ENCODE data around the gene C8G. TPM values are rescaled to one million over a fixed set of nuclear protein-coding genes. Genes with fewer than 3 reads are reported as not detected.

Gene C8G
- total RNA-seq, 2 experiments from 2014 or later = 0.90 TPM; not detected in 1

- no peaks in the 10 kb centered on the region for H3K9me3 Mint-ChIP-seq
Measured at GRCh38 chr9:136962163-136962562, 17.1 kb downstream of the C8G start.

GRCh38 chr9:136962701-136963248 lies 17.7 kb downstream of the C8G start:
- DNase-seq = no peak
- Mint-ChIP-seq H3K4me1 (peaks cover 15% of the 10 kb centered on the region), H3K27ac (no peak overlapping the region), H3K36me3 (no peaks in the 10 kb centered on the region), H3K9me3 (no peaks in the 10 kb centered on the region), H3K27me3 (no peaks in the 10 kb centered on the region), H3K4me3 (no peak overlapping the region)

More at GRCh38 chr9:136962163-136962562, 17.1 kb downstream of the C8G start:
- no peak overlapping the region for H3K27ac Mint-ChIP-seq
- H3K4me1 Mint-ChIP-seq = peaks cover 15% of the 10 kb centered on the region
- no peaks in the 10 kb centered on the region for H3K36me3 Mint-ChIP-seq
- H3K4me3 Mint-ChIP-seq = no peak overlapping the region
- no peak for DNase-seq
- H3K27me3 Mint-ChIP-seq = no peaks in the 10 kb centered on the region

- no peak overlapping the region for H3K27ac Mint-ChIP-seq
- H3K36me3 Mint-ChIP-seq = no peaks in the 10 kb centered on the region
- no peak overlapping the region for H3K4me3 Mint-ChIP-seq
- no peak for DNase-seq
- peaks cover 15% of the 10 kb centered on the region for H3K4me1 Mint-ChIP-seq
- H3K9me3 Mint-ChIP-seq = no peaks in the 10 kb centered on the region
- no peaks in the 10 kb centered on the region for H3K27me3 Mint-ChIP-seq
Measured at GRCh38 chr9:136963341-136963740, 18.3 kb downstream of the C8G start.

GRCh38 chr9:136963751-136964150 lies 18.7 kb downstream of the C8G start:
- no peaks in the 10 kb centered on the region for H3K36me3 Mint-ChIP-seq
- H3K9me3 Mint-ChIP-seq = no peaks in the 10 kb centered on the region
- H3K27ac Mint-ChIP-seq = no peak overlapping the region
- DNase-seq = no peak
- peaks cover 15% of the 10 kb centered on the region for H3K4me1 Mint-ChIP-seq
- no peak overlapping the region for H3K4me3 Mint-ChIP-seq
- H3K27me3 Mint-ChIP-seq = no peaks in the 10 kb centered on the region

- Mint-ChIP-seq H3K36me3 (no peaks in the 10 kb centered on the region), H3K27ac (no peak overlapping the region), H3K4me1 (peaks cover 15% of the 10 kb centered on the region), H3K4me3 (no peak overlapping the region), H3K9me3 (no peaks in the 10 kb centered on the region), H3K27me3 (no peaks in the 10 kb centered on the region)
- no peak for DNase-seq
Measured at GRCh38 chr9:136964171-136964689, 19.2 kb downstream of the C8G start.

- Mint-ChIP-seq H3K4me3 (no peak overlapping the region), H3K36me3 (no peaks in the 10 kb centered on the region), H3K27me3 (no peaks in the 10 kb centered on the region), H3K27ac (no peak overlapping the region), H3K4me1 (peaks cover 14% of the 10 kb centered on the region), H3K9me3 (no peaks in the 10 kb centered on the region)
- no peak for DNase-seq
Measured at GRCh38 chr9:136964833-136965422, 19.9 kb downstream of the C8G start.

- no peaks in the 10 kb centered on the region for H3K36me3 Mint-ChIP-seq
- peaks cover 10% of the 10 kb centered on the region for H3K4me1 Mint-ChIP-seq
- H3K4me3 Mint-ChIP-seq = peak overlapping the region; percentile 55
- no peak for DNase-seq
- peak overlapping the region; percentile 28 for H3K27ac Mint-ChIP-seq
- H3K27me3 Mint-ChIP-seq = no peaks in the 10 kb centered on the region
- H3K9me3 Mint-ChIP-seq = no peaks in the 10 kb centered on the region
Measured at GRCh38 chr9:136965771-136966484, 20.9 kb downstream of the C8G start.

- no peaks in the 10 kb centered on the region for H3K36me3 Mint-ChIP-seq
- H3K4me1 Mint-ChIP-seq = peaks cover 10% of the 10 kb centered on the region
- no peak overlapping the region for H3K27ac Mint-ChIP-seq
- no peak overlapping the region for H3K4me3 Mint-ChIP-seq
- DNase-seq = no peak
- no peaks in the 10 kb centered on the region for H3K27me3 Mint-ChIP-seq
- no peaks in the 10 kb centered on the region for H3K9me3 Mint-ChIP-seq
Measured at GRCh38 chr9:136968333-136969127, 23.5 kb downstream of the C8G start.

- Mint-ChIP-seq H3K27me3 (no peaks in the 10 kb centered on the region), H3K27ac (no peak overlapping the region), H3K9me3 (no peaks in the 10 kb centered on the region), H3K4me1 (peaks cover 10% of the 10 kb centered on the region), H3K4me3 (no peak overlapping the region), H3K36me3 (no peaks in the 10 kb centered on the region)
- no peak for DNase-seq
Measured at GRCh38 chr9:136969150-136969549, 24.1 kb downstream of the C8G start.

GRCh38 chr9:136969774-136970173 lies 24.7 kb downstream of the C8G start:
- no peak for DNase-seq
- no peaks in the 10 kb centered on the region for H3K27me3 Mint-ChIP-seq
- no peak overlapping the region for H3K27ac Mint-ChIP-seq
- H3K9me3 Mint-ChIP-seq = no peaks in the 10 kb centered on the region
- H3K4me1 Mint-ChIP-seq = peaks cover 10% of the 10 kb centered on the region
- H3K4me3 Mint-ChIP-seq = no peak overlapping the region
- H3K36me3 Mint-ChIP-seq = no peaks in the 10 kb centered on the region

- Mint-ChIP-seq H3K4me1 (peaks cover 13% of the 10 kb centered on the region), H3K4me3 (no peak overlapping the region), H3K27me3 (no peaks in the 10 kb centered on the region), H3K36me3 (no peaks in the 10 kb centered on the region), H3K9me3 (no peaks in the 10 kb centered on the region), H3K27ac (no peak overlapping the region)
- no peak for DNase-seq
Measured at GRCh38 chr9:136970361-136970760, 25.3 kb downstream of the C8G start.

GRCh38 chr9:136971746-136972145 lies 26.7 kb downstream of the C8G start:
- no peaks in the 10 kb centered on the region for H3K9me3 Mint-ChIP-seq
- peaks cover 3% of the 10 kb centered on the region for H3K27me3 Mint-ChIP-seq
- H3K4me1 Mint-ChIP-seq = peaks cover 10% of the 10 kb centered on the region
- no peak overlapping the region for H3K4me3 Mint-ChIP-seq
- DNase-seq = no peak
- H3K27ac Mint-ChIP-seq = no peak overlapping the region
- H3K36me3 Mint-ChIP-seq = no peaks in the 10 kb centered on the region

GRCh38 chr9:136972335-136972734 lies 27.3 kb downstream of the C8G start:
- H3K27me3 Mint-ChIP-seq = peaks cover 3% of the 10 kb centered on the region
- H3K4me1 Mint-ChIP-seq = peaks cover 10% of the 10 kb centered on the region
- H3K27ac Mint-ChIP-seq = no peak overlapping the region
- no peaks in the 10 kb centered on the region for H3K36me3 Mint-ChIP-seq
- H3K9me3 Mint-ChIP-seq = no peaks in the 10 kb centered on the region
- H3K4me3 Mint-ChIP-seq = no peak overlapping the region
- DNase-seq = no peak

- H3K4me1 Mint-ChIP-seq = peaks cover 10% of the 10 kb centered on the region
- H3K27me3 Mint-ChIP-seq = peaks cover 3% of the 10 kb centered on the region
- DNase-seq = no peak
- H3K4me3 Mint-ChIP-seq = no peak overlapping the region
- H3K9me3 Mint-ChIP-seq = no peaks in the 10 kb centered on the region
- no peaks in the 10 kb centered on the region for H3K36me3 Mint-ChIP-seq
- H3K27ac Mint-ChIP-seq = no peak overlapping the region
Measured at GRCh38 chr9:136972743-136973142, 27.7 kb downstream of the C8G start.
